GM10248 (cell line): ENCODE data around the gene NXF1.
"Not testable (repeated sequence)": the region's sequence is repeated elsewhere in the genome, so short reads cannot be mapped to it uniquely, and the experiment has no call there.

ENCODE experiments used
- CTCF ChIA-PET: fragments of 300-600 bp; sonication (Branson Sonifier 250); formaldehyde crosslinking; extraction: SDS; loops from one replicate; lab custom pipeline; 2021; ENCODE audit warnings: antibody characterized with exemption; lab: Yijun Ruan, JAX
- POLR2A ChIA-PET: fragments of 350-650 bp; sonication (Branson Sonifier 250); formaldehyde crosslinking; extraction: SDS; loops from one replicate; lab custom pipeline; 2020; ENCODE audit warnings: antibody characterized with exemption; lab: Yijun Ruan, JAX
- DNase-seq: peaks from one replicate; pipeline ENCODE4 v3.0.0; 2012; ENCODE audit errors: extremely low spot score
- CTCF ChIP-seq: IDR thresholded peaks from 2 replicates; pipeline ENCODE4 v1.5.1; 2012; ENCODE audit warnings: mild to moderate bottlenecking, low read depth; ENCODE audit errors: extremely low read depth, missing control alignments, control extremely low read depth

Gene NXF1

GRCh38 chr11:62757846-62758788, 47.1 kb downstream of the NXF1 start:
- CTCF ChIA-PET, result interaction anchor here (0.9 to 2.4 kb wide), 5 partner anchors 10 to 165 kb away, joined by 3 to 18 read pairs (median 3); partner anchors contain the start of genes C11orf98 and TAF6L
- TF ChIP-seq CTCF, result no peak
- DNase-seq, result no peak
- POLR2A ChIA-PET, result no interaction called here

- CTCF ChIA-PET, result interaction anchor here (1.6 to 5.5 kb wide), 4 partner anchors 13 to 32 kb away, joined by 6 to 46 read pairs (median 22); partner anchors contain the start of genes TAF6L and TMEM179B
- no peak for TF ChIP-seq CTCF
- POLR2A ChIA-PET, result interaction anchor here (0.6 to 2.0 kb wide), 3 partner anchors 9 to 120 kb away, joined by 4 to 9 read pairs (median 5); partner anchors contain the start of gene TAF6L
- no peak for DNase-seq
These were observed 50.1 kb downstream of the NXF1 start for GRCh38 chr11:62755086-62755615.

GRCh38 chr11:62753736-62754603, 51.3 kb downstream of the NXF1 start, which contains the start of gene ZBTB3:
Gene ZBTB3, minus strand, starts transcription at chr11:62754160. Its CDS starts 496 bp downstream, at chr11:62753664.
- POLR2A ChIA-PET, result interaction anchor here (0.6 to 2.6 kb wide), 20 partner anchors 8 to 180 kb away, joined by 3 to 27 read pairs (median 4); partner anchors contain the start of genes C11orf98, CSKMT, EEF1G and HNRNPUL2
- no peak for TF ChIP-seq CTCF
- CTCF ChIA-PET, result interaction anchor here (0.8 to 5.5 kb wide), 16 partner anchors 8 to 329 kb away, joined by 3 to 46 read pairs (median 5); partner anchors contain the start of genes HNRNPUL2, POLR2G, SLC3A2 and TAF6L
- DNase-seq, result peak; percentile 96

DNA sequence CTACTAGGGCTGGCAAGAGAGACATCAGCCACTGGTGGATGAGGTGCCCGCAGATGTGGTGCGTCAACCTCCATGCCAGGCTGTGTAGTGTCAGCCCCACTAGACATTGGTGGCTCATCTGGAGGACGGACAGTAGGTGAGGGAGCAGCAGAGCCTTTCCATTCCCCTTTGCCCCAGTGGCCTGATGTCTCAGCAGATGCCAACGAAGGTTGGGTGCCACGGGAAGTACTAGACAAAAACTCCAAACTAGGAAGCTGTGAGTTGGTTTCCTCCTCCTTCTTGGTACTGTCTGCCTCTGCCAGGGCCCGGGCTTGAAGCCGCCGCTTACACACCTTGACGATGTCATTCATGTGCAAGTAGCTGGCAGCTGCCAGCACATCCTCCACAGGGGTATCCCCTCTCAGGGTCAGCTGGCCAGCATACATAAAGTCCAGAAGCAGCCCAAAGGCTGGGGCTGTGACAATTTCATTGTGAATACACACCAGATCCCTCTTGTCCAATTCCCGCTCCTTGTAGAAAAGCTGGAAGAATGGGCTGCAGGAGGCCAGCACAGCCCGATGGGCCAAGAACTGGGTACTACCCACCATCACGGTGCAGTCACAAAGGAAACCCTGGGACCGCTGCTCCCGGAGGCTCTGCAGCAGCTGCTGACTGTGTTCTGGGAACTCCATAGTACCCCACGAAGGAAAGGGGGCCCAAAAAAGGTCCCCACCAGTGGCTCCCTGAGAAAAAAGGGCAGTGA, 52.1 kb downstream of the NXF1 start:
- DNase-seq, result no peak
- ChIA-PET CTCF (interaction anchor here (0.8 to 5.5 kb wide), 14 partner anchors 9 to 328 kb away, joined by 3 to 46 read pairs (median 6); partner anchors contain the start of genes HNRNPUL2, POLR2G, SLC3A2 and TAF6L), POLR2A (interaction anchor here (0.5 to 2.6 kb wide), 17 partner anchors 9 to 179 kb away, joined by 3 to 27 read pairs (median 6); partner anchors contain the start of genes C11orf98, CSKMT, EEF1G and HNRNPUL2)
- TF ChIP-seq CTCF, result no peak

GRCh38 chr11:62752177-62752785, 53.0 kb downstream of the NXF1 start:
- DNase-seq, result no peak
- ChIA-PET CTCF (interaction anchor here (0.9 to 5.5 kb wide), 7 partner anchors 10 to 57 kb away, joined by 3 to 46 read pairs (median 8); partner anchors contain the start of genes POLR2G, TAF6L and TMEM179B), POLR2A (interaction anchor here (0.5 to 2.6 kb wide), 2 partner anchors 78 to 88 kb away, joined by 3 to 27 read pairs; partner anchors contain the start of gene WDR74)
- TF ChIP-seq CTCF, result no peak

GRCh38 chr11:62749931-62750330, 55.3 kb downstream of the NXF1 start:
- CTCF ChIA-PET, result interaction anchor here (1.2 to 1.7 kb wide), 2 partner anchors 8 to 20 kb away, joined by 3 to 4 read pairs; no protein-coding TSS in a partner anchor
- DNase-seq, POLR2A ChIA-PET: not testable (repeated sequence)
